Measurements from ENCODE around the gene DDRGK1.

The DDRGK1 gene

DNA sequence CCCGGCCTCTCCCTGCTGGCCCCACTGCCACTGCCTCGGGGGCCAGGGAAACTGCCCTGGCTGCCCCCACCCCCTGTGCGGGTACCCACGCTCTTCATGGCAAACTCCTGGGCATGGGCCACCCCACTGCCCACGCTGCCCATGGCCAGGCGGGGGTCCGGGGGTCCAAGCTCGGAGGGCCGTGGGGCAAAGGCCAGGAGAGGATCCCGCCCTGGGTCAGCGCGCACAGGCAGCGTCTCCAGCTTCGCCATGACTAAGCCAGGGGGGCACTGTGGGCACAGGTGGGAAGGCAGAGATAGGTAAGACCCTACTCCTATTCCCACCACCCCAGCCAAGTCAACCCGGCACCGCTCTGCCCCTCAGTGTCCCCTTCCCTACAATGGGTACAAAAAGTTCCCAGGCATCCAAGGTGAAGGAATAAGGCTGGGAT, 37.6 kb downstream of the DDRGK1 start:
- Histone ChIP-seq H3K4me2 (ENCODE audit: low read depth, low read length) (no peak overlapping the region), H3K27ac (ENCODE audit: low read length) (no peak overlapping the region), H3K4me1 (ENCODE audit: low read length) (no peaks in the 10 kb centered on the region), H3K9me2 (replicated peaks; ENCODE audit: insufficient read depth, low read length) (no peaks in the 10 kb centered on the region), H4K20me1 (ENCODE audit: insufficient read depth, low read length) (no peaks in the 10 kb centered on the region), H3F3A (ENCODE audit: insufficient read depth, low read length) (no peaks in the 10 kb centered on the region), H3K4me3 (ENCODE audit: low read length) (no peak overlapping the region), H3K36me3 (replicated peaks; ENCODE audit: insufficient read depth, low read length) (no peaks in the 10 kb centered on the region), H3K79me2 (ENCODE audit: low read length) (no peaks in the 10 kb centered on the region), H3K27me3 (replicated peaks; ENCODE audit: insufficient read depth, low read length) (peaks cover 42% of the 10 kb centered on the region), H3K9me3 (replicated peaks; ENCODE audit: insufficient read depth, low read length) (no peaks in the 10 kb centered on the region), H3K9ac (ENCODE audit: low read length) (no peak overlapping the region), H2AFZ (ENCODE audit: low read length) (no peak overlapping the region)
- DNase-seq = no peak
- TF ChIP-seq EZH2phosphoT487 (IDR thresholded peaks at IDR 0.05; ENCODE audit: low read length) (no peak), EZH2 (optimal IDR thresholded peaks at IDR 0.05; ENCODE audit: low read depth, low read length) (no peak)
- TF ChIP-seq, protein P1, sequence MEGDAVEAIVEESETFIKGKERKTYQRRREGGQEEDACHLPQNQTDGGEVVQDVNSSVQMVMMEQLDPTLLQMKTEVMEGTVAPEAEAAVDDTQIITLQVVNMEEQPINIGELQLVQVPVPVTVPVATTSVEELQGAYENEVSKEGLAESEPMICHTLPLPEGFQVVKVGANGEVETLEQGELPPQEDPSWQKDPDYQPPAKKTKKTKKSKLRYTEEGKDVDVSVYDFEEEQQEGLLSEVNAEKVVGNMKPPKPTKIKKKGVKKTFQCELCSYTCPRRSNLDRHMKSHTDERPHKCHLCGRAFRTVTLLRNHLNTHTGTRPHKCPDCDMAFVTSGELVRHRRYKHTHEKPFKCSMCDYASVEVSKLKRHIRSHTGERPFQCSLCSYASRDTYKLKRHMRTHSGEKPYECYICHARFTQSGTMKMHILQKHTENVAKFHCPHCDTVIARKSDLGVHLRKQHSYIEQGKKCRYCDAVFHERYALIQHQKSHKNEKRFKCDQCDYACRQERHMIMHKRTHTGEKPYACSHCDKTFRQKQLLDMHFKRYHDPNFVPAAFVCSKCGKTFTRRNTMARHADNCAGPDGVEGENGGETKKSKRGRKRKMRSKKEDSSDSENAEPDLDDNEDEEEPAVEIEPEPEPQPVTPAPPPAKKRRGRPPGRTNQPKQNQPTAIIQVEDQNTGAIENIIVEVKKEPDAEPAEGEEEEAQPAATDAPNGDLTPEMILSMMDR (IDR thresholded peaks at IDR 0.05; ENCODE audit: low read length) = no peak

DNA sequence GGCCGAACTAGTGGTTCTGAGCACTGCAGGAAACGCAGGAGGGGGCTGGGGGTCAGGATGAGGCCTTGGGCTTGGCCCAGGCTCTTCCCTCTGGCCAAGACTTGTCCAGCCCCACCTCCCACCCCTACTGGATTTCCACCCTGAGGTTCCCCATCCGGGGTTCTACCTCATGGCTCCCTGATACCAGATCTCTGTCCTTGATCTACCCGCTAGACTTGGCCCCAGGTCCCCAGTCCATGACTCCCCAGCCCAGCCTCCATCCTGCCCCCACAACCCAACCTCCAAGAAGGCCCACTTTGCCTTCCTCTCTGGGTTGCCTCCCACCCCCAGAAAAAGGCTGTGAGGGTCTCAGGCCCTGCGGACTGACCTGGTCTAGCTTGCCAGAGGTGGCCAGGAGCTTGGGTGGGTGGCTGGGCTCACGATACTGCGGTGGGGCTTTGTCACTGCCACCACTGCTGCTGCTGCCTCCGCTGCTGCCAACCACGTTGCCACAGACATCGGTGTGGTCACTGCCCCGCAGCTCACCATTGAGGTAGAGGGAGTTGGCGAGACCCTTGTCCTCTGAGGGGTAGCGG, 38.1 kb downstream of the DDRGK1 start:
- Histone ChIP-seq H3K4me1 (ENCODE audit: low read length) (no peaks in the 10 kb centered on the region), H3K9me3 (replicated peaks; ENCODE audit: insufficient read depth, low read length) (no peaks in the 10 kb centered on the region), H3K79me2 (ENCODE audit: low read length) (no peaks in the 10 kb centered on the region), H3K27me3 (replicated peaks; ENCODE audit: insufficient read depth, low read length) (peaks cover 37% of the 10 kb centered on the region), H3K4me3 (ENCODE audit: low read length) (no peak overlapping the region), H3K9me2 (replicated peaks; ENCODE audit: insufficient read depth, low read length) (no peaks in the 10 kb centered on the region), H2AFZ (ENCODE audit: low read length) (no peak overlapping the region), H3F3A (ENCODE audit: insufficient read depth, low read length) (no peaks in the 10 kb centered on the region), H3K4me2 (ENCODE audit: low read depth, low read length) (no peak overlapping the region), H4K20me1 (ENCODE audit: insufficient read depth, low read length) (no peaks in the 10 kb centered on the region), H3K27ac (ENCODE audit: low read length) (no peak overlapping the region), H3K9ac (ENCODE audit: low read length) (no peak overlapping the region), H3K36me3 (replicated peaks; ENCODE audit: insufficient read depth, low read length) (no peaks in the 10 kb centered on the region)
- DNase-seq = no peak
- TF ChIP-seq, protein P1 (IDR thresholded peaks at IDR 0.05; ENCODE audit: low read length) = no peak
- TF ChIP-seq EZH2 (optimal IDR thresholded peaks at IDR 0.05; ENCODE audit: low read depth, low read length) (no peak), EZH2phosphoT487 (IDR thresholded peaks at IDR 0.05; ENCODE audit: low read length) (no peak)

DNA sequence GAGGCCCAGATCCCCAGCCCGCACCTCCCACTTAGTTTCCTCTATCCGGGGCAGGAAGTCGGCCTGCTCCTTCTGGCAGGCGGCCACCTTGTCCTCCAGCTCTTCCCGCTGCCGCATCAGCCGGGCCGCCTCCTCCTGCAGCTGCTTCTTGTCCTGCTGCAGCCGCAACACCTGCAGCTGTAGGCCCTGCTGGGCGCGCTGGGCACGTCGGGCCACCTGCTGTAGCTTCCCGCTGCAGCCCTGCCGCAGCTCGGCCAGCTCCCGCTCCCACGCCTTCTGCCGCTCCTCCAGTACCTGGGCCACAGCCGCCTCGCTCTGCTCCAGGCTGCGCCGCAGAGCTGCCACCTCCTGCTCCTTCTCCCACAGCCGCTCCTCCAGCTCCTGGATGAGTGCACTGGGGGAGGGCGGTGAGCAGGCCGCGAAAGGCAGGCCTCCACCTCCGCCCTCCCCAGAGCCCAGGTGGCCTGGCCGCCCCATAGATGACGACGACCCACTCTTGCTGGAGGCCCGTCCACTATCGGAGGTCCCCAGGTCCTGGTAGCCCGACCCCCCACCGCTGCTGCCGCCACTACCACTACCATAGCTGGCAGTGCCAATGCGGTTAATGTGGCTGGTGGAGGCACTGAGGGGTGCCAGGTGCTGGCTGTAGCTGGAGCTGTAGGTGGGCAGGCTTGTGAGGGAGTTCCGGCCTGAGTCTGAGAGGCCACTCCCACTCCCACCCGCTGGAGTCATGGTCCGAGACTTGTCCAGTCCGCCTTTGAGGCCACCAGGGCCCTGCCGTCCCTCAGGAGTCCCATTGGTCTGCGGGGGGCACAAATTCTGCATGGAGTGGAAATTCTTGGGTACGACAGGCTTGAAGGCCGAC, 38.8 kb downstream of the DDRGK1 start:
- Histone ChIP-seq H3K27ac (ENCODE audit: low read length) (no peak overlapping the region), H3K9me2 (replicated peaks; ENCODE audit: insufficient read depth, low read length) (no peaks in the 10 kb centered on the region), H3F3A (ENCODE audit: insufficient read depth, low read length) (no peaks in the 10 kb centered on the region), H2AFZ (ENCODE audit: low read length) (no peak overlapping the region), H3K27me3 (replicated peaks; ENCODE audit: insufficient read depth, low read length) (peaks cover 30% of the 10 kb centered on the region), H3K9ac (ENCODE audit: low read length) (no peak overlapping the region), H3K9me3 (replicated peaks; ENCODE audit: insufficient read depth, low read length) (no peaks in the 10 kb centered on the region), H4K20me1 (ENCODE audit: insufficient read depth, low read length) (no peaks in the 10 kb centered on the region), H3K4me3 (ENCODE audit: low read length) (no peak overlapping the region), H3K79me2 (ENCODE audit: low read length) (no peaks in the 10 kb centered on the region), H3K4me1 (ENCODE audit: low read length) (no peaks in the 10 kb centered on the region), H3K4me2 (ENCODE audit: low read depth, low read length) (no peak overlapping the region), H3K36me3 (replicated peaks; ENCODE audit: insufficient read depth, low read length) (no peaks in the 10 kb centered on the region)
- TF ChIP-seq, protein P1 (IDR thresholded peaks at IDR 0.05; ENCODE audit: low read length) = no peak
- no peak for TF ChIP-seq EZH2phosphoT487 (IDR thresholded peaks at IDR 0.05; ENCODE audit: low read length)
- no peak for TF ChIP-seq EZH2 (optimal IDR thresholded peaks at IDR 0.05; ENCODE audit: low read depth, low read length)
- DNase-seq = no peak

Data from MM.1S (cell line).